HepG2 (cell line): ENCODE results near the gene MYO5B. TPM values are rescaled to one million over a fixed set of nuclear protein-coding genes. Genes with fewer than 3 reads are reported as not detected.

Source experiments
- ATAC-seq: fragments of 200-7000 bp; cut with Tn5 transposase; 3 replicates; pipeline ENCODE4 v1.9.1; 2020; ENCODE audit warnings: mild to moderate bottlenecking, moderate library complexity
- BruUV-seq: library from RNA; stranded (reverse); fragments of 400-500 nt; replicated peaks from 2 replicates; lab custom pipeline; 2021; lab: Mats Ljungman, UMichigan
- CTCF ChIA-PET: fragments of 300-600 bp; formaldehyde crosslinking; extraction: SDS; loops from one replicate; lab custom pipeline; 2021; ENCODE audit warnings: low total read pairs, inconsistent platforms, low intra/inter-chr PET ratio; lab: Yijun Ruan, JAX
- POLR2A ChIA-PET: fragments of 350-600 bp; sonication (Branson Sonifier 250); formaldehyde crosslinking; loops from one replicate; lab custom pipeline; 2020; ENCODE audit warnings: antibody characterized with exemption, inconsistent platforms; lab: Yijun Ruan, JAX
- DNase-seq: peaks from one replicate; pipeline ENCODE4 v3.0.0-alpha.2; 2015; ENCODE audit warnings: low spot score
- FAIRE-seq: peaks from 3 replicates; lab custom pipeline; 2011; peaks lifted over from hg19 to GRCh38; lab: Jason Lieb, UNC
- H2AFZ ChIP-seq: one replicate; pipeline ENCODE4 v1.6.1; 2011; ENCODE audit warnings: low read length, inconsistent platforms
- H3K27ac ChIP-seq: fragments of 300-600 bp; 3 replicates; pipeline ENCODE4 v1.8.0; 2011; ENCODE audit warnings: mixed run types, mild to moderate bottlenecking, mixed read lengths, low read length, inconsistent platforms; ENCODE audit not compliant: insufficient read depth; ENCODE audit errors: extremely low read length
- H3K27me3 ChIP-seq, 2 experiments: fragments of 200-600 bp in 1 of 2; 2 replicates in 1 of 2; 3 replicates in 1 of 2; pipeline versions ENCODE4 v1.6.0 to v1.8.0; 2011; ENCODE audit warnings: low read length in 2 of 2, mild to moderate bottlenecking in 2 of 2, moderate library complexity in 2 of 2, inconsistent platforms in 1 of 2; ENCODE audit not compliant: insufficient read depth in 2 of 2, control insufficient read depth in 1 of 2
- H3K36me3 ChIP-seq, 2 experiments: fragments of 200-600 bp in 1 of 2; replicated peaks in 1 of 2; 2 replicates in 1 of 2; 3 replicates in 1 of 2; pipeline versions ENCODE4 v1.5.1 to v1.8.0; 2011; ENCODE audit warnings: low read length in 2 of 2, inconsistent platforms in 1 of 2; ENCODE audit not compliant: insufficient read depth in 2 of 2, control insufficient read depth in 1 of 2
- H3K4me1 ChIP-seq: 2 replicates; pipeline ENCODE4 v1.5.1; 2012; ENCODE audit warnings: low read length, inconsistent platforms; ENCODE audit not compliant: insufficient read depth
- H3K4me2 ChIP-seq: 2 replicates; pipeline ENCODE4 v1.6.0; 2011; ENCODE audit warnings: low read depth, low read length, inconsistent platforms
- H3K4me3 ChIP-seq, 3 experiments: fragments of 200-600 bp in 1 of 3; sonication (generic), shearing (Covaris generic) in 1 of 3; replicated peaks in 1 of 3; 2 replicates each; pipeline ENCODE4 v1.5.1; 2011 to 2016; ENCODE audit warnings: low read length in 3 of 3, inconsistent platforms in 2 of 3, low read depth in 2 of 3, mild to moderate bottlenecking in 2 of 3, control low read depth in 1 of 3, mixed read lengths in 1 of 3; ENCODE audit not compliant: insufficient read depth in 1 of 3
- H3K79me2 ChIP-seq: one replicate; pipeline ENCODE4 v1.6.1; 2011; ENCODE audit warnings: low read length, inconsistent platforms; ENCODE audit not compliant: insufficient read depth
- H3K9ac ChIP-seq: 2 replicates; pipeline ENCODE4 v1.6.0; 2011; ENCODE audit warnings: mild to moderate bottlenecking, low read depth, low read length, inconsistent platforms; ENCODE audit not compliant: insufficient read depth
- H3K9me3 ChIP-seq: 2 replicates; pipeline ENCODE4 v1.5.1; 2012; ENCODE audit warnings: mild to moderate bottlenecking, low read length
- H4K20me1 ChIP-seq: 2 replicates; pipeline ENCODE4 v1.6.0; 2011; ENCODE audit warnings: inconsistent platforms, mild to moderate bottlenecking, low read length, moderate library complexity; ENCODE audit not compliant: insufficient read depth
- EHMT2 ChIP-seq: fragments of 200-600 bp; sonication (generic); IDR thresholded peaks from 2 replicates; pipeline ENCODE4 v1.7.0; 2017; ENCODE audit warnings: antibody characterized with exemption, low read depth, low read length, borderline replicate concordance
- EZH2 ChIP-seq: conservative IDR thresholded peaks from 2 replicates; pipeline ENCODE4 v1.6.1; 2012; ENCODE audit warnings: mild to moderate bottlenecking, low read depth, low read length, moderate library complexity
- KDM6A ChIP-seq: IDR thresholded peaks from 2 replicates; pipeline ENCODE4 v1.6.1; 2016; ENCODE audit warnings: low read depth
- SAFB2 ChIP-seq: sonication (generic); formaldehyde crosslinking; IDR thresholded peaks from 2 replicates; pipeline ENCODE4 v1.5.1; 2020; ENCODE audit warnings: missing genetic modification reagents, low read depth, mild to moderate bottlenecking, borderline replicate concordance
- SALL1 ChIP-seq: sonication (generic); formaldehyde crosslinking; IDR thresholded peaks from 2 replicates; pipeline ENCODE4 v1.8.0; 2022; ENCODE audit warnings: mild to moderate bottlenecking, missing genetic modification reagents
- ZNF12 ChIP-seq: sonication (generic); formaldehyde crosslinking; IDR thresholded peaks from 2 replicates; pipeline ENCODE4 v1.5.0; 2020; ENCODE audit warnings: missing genetic modification reagents
- ZNF552 ChIP-seq: sonication (generic); formaldehyde crosslinking; IDR thresholded peaks from 2 replicates; pipeline ENCODE4 v1.9.0; 2022; ENCODE audit warnings: missing genetic modification reagents, mild to moderate bottlenecking, borderline replicate concordance
- WGBS: methylation state at CpG from one replicate; pipeline ENCODE4 v1.1.6; 2017; ENCODE audit warnings: low lambda C conversion rate; 5-methylcytosine and 5-hydroxymethylcytosine counted together
- in situ Hi-C: cut with HindIII; loops from 2 replicates; pipeline ENCODE4 v1.10.0; 2017; ENCODE audit warnings: low pct_unique_long_range_greater_than_20kb; ENCODE audit not compliant: extremely low pct_ligation_motif_present
- intact Hi-C: fragments of 100-400 bp; cut with micrococcal nuclease; formaldehyde crosslinking; loops from one replicate; pipeline ENCODE4 v1.10.0; 2022; ENCODE audit not compliant: unreplicated experiment
- polyA plus RNA-seq, 8 experiments: library from polyadenylated mRNA; depleted of rRNA in 3 of 8; stranded (reverse) in 7 of 8; unstranded in 1 of 8; fragments of >200 nt; fragmentation: Illumina TruSeq in 4 of 8; extraction: Trizol in 4 of 8; gene quantifications; 2 replicates each; pipeline versions ENCODE4 v1.2.1 to v1.2.3, GENCODE V29; 2011 to 2016; ENCODE audit warnings: low read depth in 4 of 8, missing spikeins in 1 of 8, mixed read lengths in 1 of 8; ENCODE audit not compliant: insufficient read depth in 1 of 8
- total RNA-seq, 5 experiments: library from RNA; depleted of rRNA; stranded (reverse); fragments of >200 nt; fragmentation: Illumina TruSeq; extraction: Trizol; gene quantifications; 2 replicates each; pipeline ENCODE4 v1.2.3, GENCODE V29; 2016; ENCODE audit warnings: low read depth in 1 of 5
- TF ChIP-seq, protein P1 (sequence below): sonication (generic); formaldehyde crosslinking; conservative IDR thresholded peaks from 2 replicates; pipeline ENCODE4 v1.8.0; 2022; ENCODE audit warnings: missing genetic modification reagents
- TF ChIP-seq, protein P2 (sequence below): sonication (generic); formaldehyde crosslinking; IDR thresholded peaks from 2 replicates; pipeline ENCODE4 v1.4.0; 2020; ENCODE audit warnings: missing genetic modification reagents
- TF ChIP-seq, protein P3 (sequence below): sonication (generic); formaldehyde crosslinking; conservative IDR thresholded peaks from 2 replicates; pipeline ENCODE4 v1.4.0; 2020; ENCODE audit warnings: missing genetic modification reagents
- TF ChIP-seq, protein P4 (sequence below): IDR thresholded peaks from 2 replicates; pipeline ENCODE4 v1.6.1; 2018; ENCODE audit warnings: missing genetic modification reagents

MYO5B gene
- total and polyA plus RNA-seq, 2 of the 13 experiments (the other 11 are each of a cell fraction or from before 2014, with no cell fraction given): 13.1 to 24.0 TPM

DNA sequence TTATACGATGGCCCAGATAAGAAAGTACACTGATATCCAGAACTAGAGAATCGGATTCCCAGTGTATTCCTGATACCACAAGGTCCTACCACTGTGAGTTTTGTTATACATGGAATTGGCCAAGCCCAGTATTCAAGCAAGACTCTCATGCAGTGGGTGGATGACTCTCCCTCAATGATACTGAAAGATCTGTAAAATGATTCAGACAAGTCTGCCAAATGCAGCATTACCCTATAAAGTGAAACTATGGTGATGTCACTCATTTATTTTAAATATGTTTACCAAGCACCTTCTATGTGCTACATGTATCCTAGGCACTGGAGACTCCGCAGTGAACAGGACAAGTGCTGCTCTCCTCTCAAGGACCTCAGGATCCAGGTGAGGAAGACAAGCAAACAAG lies 22.6 kb downstream of the MYO5B start:
- ATAC-seq (no peak), FAIRE-seq (no peak), DNase-seq (no peak)
- H2AFZ ChIP-seq: no peak overlapping the region
- H4K20me1 ChIP-seq: no peaks in the 10 kb centered on the region
- H3K79me2 ChIP-seq: no peaks in the 10 kb centered on the region
- CTCF ChIA-PET: no interaction called here
- H3K27ac ChIP-seq: no peak overlapping the region
- intact Hi-C loops: no loop called here
- no peak overlapping the region for H3K9ac ChIP-seq
- H3K4me3 ChIP-seq: no peak overlapping the region
- H3K36me3 ChIP-seq: no peaks in the 10 kb centered on the region
- no peaks in the 10 kb centered on the region for H3K4me1 ChIP-seq
- H3K4me2 ChIP-seq: no peak overlapping the region
- in situ Hi-C loops: no loop called here
- H3K9me3 ChIP-seq: no peaks in the 10 kb centered on the region
- POLR2A ChIA-PET: no interaction called here
- no TSS peak for BruUV-seq
- H3K27me3 ChIP-seq: no peaks in the 10 kb centered on the region
- WGBS: 91% methylated on average over 3 of the region's 3 CpGs
- no peak for TF ChIP-seq KDM6A (CRISPR knock-in tag)
- TF ChIP-seq, protein P1, sequence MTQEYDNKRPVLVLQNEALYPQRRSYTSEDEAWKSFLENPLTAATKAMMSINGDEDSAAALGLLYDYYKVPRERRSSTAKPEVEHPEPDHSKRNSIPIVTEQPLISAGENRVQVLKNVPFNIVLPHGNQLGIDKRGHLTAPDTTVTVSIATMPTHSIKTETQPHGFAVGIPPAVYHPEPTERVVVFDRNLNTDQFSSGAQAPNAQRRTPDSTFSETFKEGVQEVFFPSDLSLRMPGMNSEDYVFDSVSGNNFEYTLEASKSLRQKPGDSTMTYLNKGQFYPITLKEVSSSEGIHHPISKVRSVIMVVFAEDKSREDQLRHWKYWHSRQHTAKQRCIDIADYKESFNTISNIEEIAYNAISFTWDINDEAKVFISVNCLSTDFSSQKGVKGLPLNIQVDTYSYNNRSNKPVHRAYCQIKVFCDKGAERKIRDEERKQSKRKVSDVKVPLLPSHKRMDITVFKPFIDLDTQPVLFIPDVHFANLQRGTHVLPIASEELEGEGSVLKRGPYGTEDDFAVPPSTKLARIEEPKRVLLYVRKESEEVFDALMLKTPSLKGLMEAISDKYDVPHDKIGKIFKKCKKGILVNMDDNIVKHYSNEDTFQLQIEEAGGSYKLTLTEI (CRISPR knock-in tag): no peak
- no peak for TF ChIP-seq EHMT2
- TF ChIP-seq, protein P2, sequence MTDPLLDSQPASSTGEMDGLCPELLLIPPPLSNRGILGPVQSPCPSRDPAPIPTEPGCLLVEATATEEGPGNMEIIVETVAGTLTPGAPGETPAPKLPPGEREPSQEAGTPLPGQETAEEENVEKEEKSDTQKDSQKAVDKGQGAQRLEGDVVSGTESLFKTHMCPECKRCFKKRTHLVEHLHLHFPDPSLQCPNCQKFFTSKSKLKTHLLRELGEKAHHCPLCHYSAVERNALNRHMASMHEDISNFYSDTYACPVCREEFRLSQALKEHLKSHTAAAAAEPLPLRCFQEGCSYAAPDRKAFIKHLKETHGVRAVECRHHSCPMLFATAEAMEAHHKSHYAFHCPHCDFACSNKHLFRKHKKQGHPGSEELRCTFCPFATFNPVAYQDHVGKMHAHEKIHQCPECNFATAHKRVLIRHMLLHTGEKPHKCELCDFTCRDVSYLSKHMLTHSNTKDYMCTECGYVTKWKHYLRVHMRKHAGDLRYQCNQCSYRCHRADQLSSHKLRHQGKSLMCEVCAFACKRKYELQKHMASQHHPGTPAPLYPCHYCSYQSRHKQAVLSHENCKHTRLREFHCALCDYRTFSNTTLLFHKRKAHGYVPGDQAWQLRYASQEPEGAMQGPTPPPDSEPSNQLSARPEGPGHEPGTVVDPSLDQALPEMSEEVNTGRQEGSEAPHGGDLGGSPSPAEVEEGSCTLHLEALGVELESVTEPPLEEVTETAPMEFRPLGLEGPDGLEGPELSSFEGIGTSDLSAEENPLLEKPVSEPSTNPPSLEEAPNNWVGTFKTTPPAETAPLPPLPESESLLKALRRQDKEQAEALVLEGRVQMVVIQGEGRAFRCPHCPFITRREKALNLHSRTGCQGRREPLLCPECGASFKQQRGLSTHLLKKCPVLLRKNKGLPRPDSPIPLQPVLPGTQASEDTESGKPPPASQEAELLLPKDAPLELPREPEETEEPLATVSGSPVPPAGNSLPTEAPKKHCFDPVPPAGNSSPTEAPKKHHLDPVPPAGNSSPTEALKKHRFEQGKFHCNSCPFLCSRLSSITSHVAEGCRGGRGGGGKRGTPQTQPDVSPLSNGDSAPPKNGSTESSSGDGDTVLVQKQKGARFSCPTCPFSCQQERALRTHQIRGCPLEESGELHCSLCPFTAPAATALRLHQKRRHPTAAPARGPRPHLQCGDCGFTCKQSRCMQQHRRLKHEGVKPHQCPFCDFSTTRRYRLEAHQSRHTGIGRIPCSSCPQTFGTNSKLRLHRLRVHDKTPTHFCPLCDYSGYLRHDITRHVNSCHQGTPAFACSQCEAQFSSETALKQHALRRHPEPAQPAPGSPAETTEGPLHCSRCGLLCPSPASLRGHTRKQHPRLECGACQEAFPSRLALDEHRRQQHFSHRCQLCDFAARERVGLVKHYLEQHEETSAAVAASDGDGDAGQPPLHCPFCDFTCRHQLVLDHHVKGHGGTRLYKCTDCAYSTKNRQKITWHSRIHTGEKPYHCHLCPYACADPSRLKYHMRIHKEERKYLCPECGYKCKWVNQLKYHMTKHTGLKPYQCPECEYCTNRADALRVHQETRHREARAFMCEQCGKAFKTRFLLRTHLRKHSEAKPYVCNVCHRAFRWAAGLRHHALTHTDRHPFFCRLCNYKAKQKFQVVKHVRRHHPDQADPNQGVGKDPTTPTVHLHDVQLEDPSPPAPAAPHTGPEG (CRISPR knock-in tag): no peak
- TF ChIP-seq EZH2: no peak
- no peak for TF ChIP-seq ZNF12 (CRISPR knock-in tag)
- no peak for TF ChIP-seq SALL1 (CRISPR knock-in tag)
- TF ChIP-seq, protein P3, sequence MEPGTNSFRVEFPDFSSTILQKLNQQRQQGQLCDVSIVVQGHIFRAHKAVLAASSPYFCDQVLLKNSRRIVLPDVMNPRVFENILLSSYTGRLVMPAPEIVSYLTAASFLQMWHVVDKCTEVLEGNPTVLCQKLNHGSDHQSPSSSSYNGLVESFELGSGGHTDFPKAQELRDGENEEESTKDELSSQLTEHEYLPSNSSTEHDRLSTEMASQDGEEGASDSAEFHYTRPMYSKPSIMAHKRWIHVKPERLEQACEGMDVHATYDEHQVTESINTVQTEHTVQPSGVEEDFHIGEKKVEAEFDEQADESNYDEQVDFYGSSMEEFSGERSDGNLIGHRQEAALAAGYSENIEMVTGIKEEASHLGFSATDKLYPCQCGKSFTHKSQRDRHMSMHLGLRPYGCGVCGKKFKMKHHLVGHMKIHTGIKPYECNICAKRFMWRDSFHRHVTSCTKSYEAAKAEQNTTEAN (CRISPR knock-in tag): no peak
- TF ChIP-seq, protein P4, sequence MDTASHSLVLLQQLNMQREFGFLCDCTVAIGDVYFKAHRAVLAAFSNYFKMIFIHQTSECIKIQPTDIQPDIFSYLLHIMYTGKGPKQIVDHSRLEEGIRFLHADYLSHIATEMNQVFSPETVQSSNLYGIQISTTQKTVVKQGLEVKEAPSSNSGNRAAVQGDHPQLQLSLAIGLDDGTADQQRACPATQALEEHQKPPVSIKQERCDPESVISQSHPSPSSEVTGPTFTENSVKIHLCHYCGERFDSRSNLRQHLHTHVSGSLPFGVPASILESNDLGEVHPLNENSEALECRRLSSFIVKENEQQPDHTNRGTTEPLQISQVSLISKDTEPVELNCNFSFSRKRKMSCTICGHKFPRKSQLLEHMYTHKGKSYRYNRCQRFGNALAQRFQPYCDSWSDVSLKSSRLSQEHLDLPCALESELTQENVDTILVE: no peak
- no peak for TF ChIP-seq ZNF552 (CRISPR knock-in tag)
- TF ChIP-seq SAFB2 (CRISPR knock-in tag): no peak
